T1000 (cell line): Measurements from ENCODE around the gene CTNNBL1.

Source experiments
- DNase-seq: peaks from one replicate; lab custom pipeline; 2025; ENCODE audit warnings: mixed read lengths; lab: John Stamatoyannopoulos, UW

The CTNNBL1 gene

DNA sequence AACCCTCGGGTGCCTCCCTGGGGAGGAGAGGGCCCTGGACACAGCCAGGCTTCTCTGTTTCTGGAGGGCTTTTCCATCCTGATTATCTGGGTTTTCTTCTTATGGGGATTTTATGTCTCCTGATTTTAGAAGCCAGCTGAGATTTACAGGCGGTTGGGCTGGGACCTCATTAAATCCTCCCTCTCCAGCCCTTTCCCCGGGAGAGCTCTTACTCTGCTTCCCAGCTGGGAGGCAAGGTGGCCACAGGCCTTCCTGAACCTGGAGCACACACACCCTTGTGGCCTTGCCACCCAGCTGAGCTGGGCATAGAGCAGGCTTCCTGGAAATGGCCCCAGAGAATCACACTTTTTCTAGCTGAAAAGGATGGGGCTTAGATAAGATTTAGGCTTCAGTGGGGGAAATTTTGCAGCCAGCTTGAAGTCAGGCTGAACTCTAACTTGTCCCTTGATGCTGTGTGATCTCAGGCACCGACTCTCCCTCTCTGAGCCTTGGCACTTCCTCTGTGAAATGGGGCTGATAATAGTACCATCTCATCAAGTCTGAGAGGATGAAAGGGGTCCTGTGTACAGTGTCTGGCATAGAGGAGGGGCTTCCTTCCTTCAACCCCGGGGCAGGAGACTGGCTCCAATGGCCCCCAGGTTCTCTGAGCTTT, 225.7 kb downstream of the CTNNBL1 start:
- DNase-seq: no peak

- no peak for DNase-seq
Observed at GRCh38 chr20:37920270-37920669, 226.4 kb downstream of the CTNNBL1 start.

- DNase-seq: no peak
Observed at GRCh38 chr20:37920679-37921322, 227.0 kb downstream of the CTNNBL1 start.

- no peak for DNase-seq
Observed at GRCh38 chr20:37921341-37921929, 227.6 kb downstream of the CTNNBL1 start.
